IMR-90 (cell line): ENCODE results near the gene LRRFIP1. TPM values are rescaled to one million over a fixed set of nuclear protein-coding genes. Genes with fewer than 3 reads are reported as not detected.
A peak's percentile ranks its signal among the peaks of the same experiment; 100 is the strongest.

Experiments used
- ATAC-seq: fragments of 200-7000 bp; cut with Tn5 transposase; 2 replicates; pipeline ENCODE4 v1.9.1; 2020; ENCODE audit warnings: low read depth, mild to moderate bottlenecking, moderate library complexity
- BruUV-seq: library from RNA; stranded (reverse); fragments of 400-500 nt; replicated peaks from 2 replicates; lab custom pipeline; 2021; lab: Mats Ljungman, UMichigan
- CTCF ChIA-PET: fragments of 300-600 bp; formaldehyde crosslinking; extraction: SDS; loops from one replicate; lab custom pipeline; 2021; ENCODE audit warnings: antibody characterized with exemption; lab: Yijun Ruan, JAX
- POLR2A ChIA-PET: fragments of 300-600 bp; sonication (Branson Sonifier 250); formaldehyde crosslinking; loops from one replicate; lab custom pipeline; 2022; ENCODE audit warnings: antibody characterized with exemption; ENCODE audit not compliant: unreplicated experiment; lab: Charles Lee
- DNase-seq: peaks from one replicate; pipeline ENCODE4 v3.0.0; 2013
- H2AFZ ChIP-seq: replicated peaks from 2 replicates; pipeline ENCODE3; 2013; ENCODE audit warnings: low read length, mild to moderate bottlenecking; ENCODE audit not compliant: poor library complexity
- H2AK5ac ChIP-seq: 2 replicates; pipeline ENCODE4 v1.6.1; 2013; ENCODE audit warnings: low read depth, low read length, inconsistent platforms
- H2AK9ac ChIP-seq: replicated peaks from 2 replicates; pipeline ENCODE3; 2013; ENCODE audit warnings: mild to moderate bottlenecking, low read depth, low read length, moderate library complexity; ENCODE audit not compliant: poor library complexity
- H2BK120ac ChIP-seq: 2 replicates; pipeline ENCODE4 v1.6.1; 2013; ENCODE audit warnings: low read depth, low read length, inconsistent platforms
- H2BK15ac ChIP-seq: 3 replicates; pipeline ENCODE4 v1.6.1; 2013; ENCODE audit warnings: low read depth, low read length, inconsistent platforms
- H2BK20ac ChIP-seq: 2 replicates; pipeline ENCODE4 v1.6.1; 2013; ENCODE audit warnings: low read depth, mild to moderate bottlenecking, inconsistent platforms, low read length, moderate library complexity
- H2BK5ac ChIP-seq: 2 replicates; pipeline ENCODE4 v1.6.1; 2013; ENCODE audit warnings: mild to moderate bottlenecking, low read depth, low read length, inconsistent platforms; ENCODE audit not compliant: poor library complexity, severe bottlenecking
- H3K14ac ChIP-seq: replicated peaks from 2 replicates; pipeline ENCODE4 v1.6.1; 2013; ENCODE audit warnings: low read depth, low read length, inconsistent platforms
- H3K18ac ChIP-seq: 2 replicates; pipeline ENCODE4 v1.6.1; 2013; ENCODE audit warnings: low read depth, low read length, control low read depth
- H3K23ac ChIP-seq: 2 replicates; pipeline ENCODE4 v1.6.1; 2013; ENCODE audit warnings: low read depth, low read length, inconsistent platforms
- H3K27ac ChIP-seq: 2 replicates; pipeline ENCODE4 v1.5.1; 2013; ENCODE audit warnings: mild to moderate bottlenecking, control low read depth, low read length; ENCODE audit not compliant: insufficient read depth
- H3K27me3 ChIP-seq: 2 replicates; pipeline ENCODE4 v1.6.1; 2013; ENCODE audit warnings: low read length; ENCODE audit not compliant: control insufficient read depth, insufficient read depth
- H3K36me3 ChIP-seq: 2 replicates; pipeline ENCODE4 v1.6.1; 2013; ENCODE audit warnings: low read length, mixed read lengths; ENCODE audit not compliant: control insufficient read depth, insufficient read depth
- H3K4ac ChIP-seq: 2 replicates; pipeline ENCODE4 v1.6.1; 2013; ENCODE audit warnings: low read depth, low read length, inconsistent platforms
- H3K4me1 ChIP-seq: 2 replicates; pipeline ENCODE4 v1.6.1; 2013; ENCODE audit warnings: low read length, mixed read lengths; ENCODE audit not compliant: control insufficient read depth, insufficient read depth
- H3K4me2 ChIP-seq: 2 replicates; pipeline ENCODE4 v1.6.1; 2013; ENCODE audit warnings: low read depth, mild to moderate bottlenecking, control low read depth, low read length, moderate library complexity
- H3K4me3 ChIP-seq: 2 replicates; pipeline ENCODE4 v1.5.1; 2013; ENCODE audit warnings: low read depth, mild to moderate bottlenecking, control low read depth, low read length, moderate library complexity; ENCODE audit not compliant: insufficient read depth
- H3K56ac ChIP-seq: 2 replicates; pipeline ENCODE4 v1.6.1; 2013; ENCODE audit warnings: low read length, inconsistent platforms; ENCODE audit not compliant: insufficient read depth; ENCODE audit errors: extremely low read depth
- H3K79me1 ChIP-seq, 2 experiments: 2 replicates each; pipeline ENCODE4 v1.6.1; 2013; ENCODE audit warnings: low read length in 2 of 2, inconsistent platforms in 1 of 2, low read depth in 1 of 2
- H3K9ac ChIP-seq: 2 replicates; pipeline ENCODE4 v1.6.1; 2013; ENCODE audit warnings: low read depth, low read length, control low read depth
- H3K9me1 ChIP-seq: 2 replicates; pipeline ENCODE4 v1.6.1; 2013; ENCODE audit warnings: low read length, inconsistent platforms; ENCODE audit not compliant: insufficient read depth
- H3K9me3 ChIP-seq: 2 replicates; pipeline ENCODE4 v1.6.1; 2013; ENCODE audit warnings: low read length; ENCODE audit not compliant: control insufficient read depth, insufficient read depth
- H4K20me1 ChIP-seq: 2 replicates; pipeline ENCODE4 v1.6.1; 2013; ENCODE audit warnings: low read length, inconsistent platforms; ENCODE audit not compliant: insufficient read depth
- H4K5ac ChIP-seq: 2 replicates; pipeline ENCODE4 v1.6.1; 2013; ENCODE audit warnings: mild to moderate bottlenecking, low read depth, low read length, control low read depth
- H4K8ac ChIP-seq, 2 experiments: 2 replicates each; pipeline ENCODE4 v1.6.1; 2013; ENCODE audit warnings: low read depth in 2 of 2, low read length in 2 of 2, control low read depth in 1 of 2, inconsistent platforms in 1 of 2
- H4K91ac ChIP-seq: 2 replicates; pipeline ENCODE4 v1.6.1; 2013; ENCODE audit warnings: low read depth, low read length, inconsistent platforms; ENCODE audit not compliant: insufficient read depth
- CEBPB ChIP-seq: IDR thresholded peaks from 2 replicates; pipeline ENCODE4 v1.6.1; 2012; ENCODE audit warnings: low read depth, low read length, improper control_type of control experiment
- MAFK ChIP-seq: IDR thresholded peaks from 2 replicates; pipeline ENCODE4 v1.6.1; 2012; ENCODE audit warnings: low read depth, low read length, improper control_type of control experiment
- MXI1 ChIP-seq: IDR thresholded peaks from 2 replicates; pipeline ENCODE4 v1.6.1; 2012; ENCODE audit warnings: low read depth, mild to moderate bottlenecking, low read length, moderate library complexity, borderline replicate concordance
- POLR2A ChIP-seq: IDR thresholded peaks from 2 replicates; pipeline ENCODE4 v1.6.1; 2012; ENCODE audit warnings: mild to moderate bottlenecking, low read depth, low read length
- RFX5 ChIP-seq: IDR thresholded peaks from 2 replicates; pipeline ENCODE4 v1.8.0; 2012; ENCODE audit warnings: low read depth, mild to moderate bottlenecking, low read length, moderate library complexity
- WGBS, 2 experiments: methylation state at CpG; one replicate each; pipeline versions ENCODE4 v1.1.5 to v1.1.7; 2013; ENCODE audit warnings: missing lambda C conversion rate in 2 of 2; ENCODE audit not compliant: insufficient read length in 1 of 2; ENCODE audit errors: extremely low coverage in 2 of 2; 5-methylcytosine and 5-hydroxymethylcytosine counted together
- dilution Hi-C: fragments of 300-500 bp; cut with HindIII; formaldehyde crosslinking; loops from one replicate; pipeline ENCODE4 v1.14.3; 2018; ENCODE audit warnings: low sequenced_read_pairs; ENCODE audit not compliant: unreplicated experiment
- in situ Hi-C: fragments of 300-500 bp; cut with MboI; formaldehyde crosslinking; loops from 3 replicates; pipeline ENCODE4 v1.14.3; 2019; ENCODE audit warnings: low sequenced_read_pairs, inconsistent platforms, mixed read lengths
- intact Hi-C: fragments of 100-400 bp; cut with micrococcal nuclease; formaldehyde crosslinking; loops from 2 replicates; pipeline ENCODE4 v1.10.0; 2022
- polyA plus RNA-seq, 3 experiments: library from polyadenylated mRNA; depleted of rRNA; stranded (reverse); fragments of >200 nt; gene quantifications; 2 replicates each; pipeline ENCODE4 v1.2.3, GENCODE V29; 2012; ENCODE audit warnings: low replicate concordance in 1 of 3
- total RNA-seq: library from RNA; depleted of rRNA; stranded (reverse); fragments of >200 nt; gene quantifications from 2 replicates; pipeline ENCODE4 v1.2.3, GENCODE V29; 2012
- TF ChIP-seq, protein P1 (sequence below): fragments of 150-350 bp; IDR thresholded peaks from 2 replicates; pipeline ENCODE4 v1.6.1; 2016; ENCODE audit warnings: low read depth, mild to moderate bottlenecking, low read length, moderate library complexity, borderline replicate concordance

The LRRFIP1 gene
- total and polyA plus RNA-seq, 2 of the 4 experiments (the other 2 are of a cell fraction) = 52.2 to 54.4 TPM

GRCh38 chr2:237692601-237693290 is 65.4 kb downstream of the LRRFIP1 start (continued):
- TF ChIP-seq, protein P1, sequence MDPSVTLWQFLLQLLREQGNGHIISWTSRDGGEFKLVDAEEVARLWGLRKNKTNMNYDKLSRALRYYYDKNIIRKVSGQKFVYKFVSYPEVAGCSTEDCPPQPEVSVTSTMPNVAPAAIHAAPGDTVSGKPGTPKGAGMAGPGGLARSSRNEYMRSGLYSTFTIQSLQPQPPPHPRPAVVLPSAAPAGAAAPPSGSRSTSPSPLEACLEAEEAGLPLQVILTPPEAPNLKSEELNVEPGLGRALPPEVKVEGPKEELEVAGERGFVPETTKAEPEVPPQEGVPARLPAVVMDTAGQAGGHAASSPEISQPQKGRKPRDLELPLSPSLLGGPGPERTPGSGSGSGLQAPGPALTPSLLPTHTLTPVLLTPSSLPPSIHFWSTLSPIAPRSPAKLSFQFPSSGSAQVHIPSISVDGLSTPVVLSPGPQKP = no peak

DNA sequence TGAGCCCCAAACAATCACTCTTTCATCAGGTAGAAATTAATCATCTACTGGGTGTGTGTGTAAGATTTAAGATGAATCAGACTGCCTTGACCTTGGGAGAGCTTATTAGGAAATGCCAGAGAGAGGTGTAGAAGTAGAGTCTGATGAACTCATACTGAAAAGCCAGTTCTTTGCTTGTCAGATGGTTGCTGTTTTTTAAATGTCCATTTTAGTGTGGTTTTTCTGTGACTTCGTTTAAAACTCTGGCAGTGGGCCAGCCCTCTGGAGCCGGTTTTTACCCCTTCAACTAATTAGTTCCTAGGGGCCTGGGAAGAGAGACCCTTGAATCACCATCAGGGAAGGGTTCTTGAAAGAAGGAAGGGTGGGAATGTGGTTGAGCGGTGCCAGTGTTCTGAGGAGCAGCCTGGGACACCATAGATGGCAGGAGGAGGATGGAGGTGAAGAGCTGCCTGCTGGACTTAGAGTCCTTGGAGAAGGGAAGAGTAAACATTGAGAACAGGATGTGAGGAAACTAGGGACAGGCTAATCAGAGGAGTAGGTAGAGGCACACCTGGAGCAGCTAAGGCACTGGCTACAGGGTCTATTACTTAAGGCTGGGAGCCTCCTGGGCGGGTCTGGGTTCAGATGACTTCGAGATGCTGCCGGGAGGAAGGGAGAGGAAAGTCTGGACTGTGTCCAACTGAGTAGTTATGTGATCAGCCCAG is 66.1 kb downstream of the LRRFIP1 start:
- peak overlapping the region; percentile 30; the same call in 1 of the 2 replicates for H2BK20ac ChIP-seq
- WGBS, 2 experiments = 70% methylated on average over 2 of the region's 6 CpGs; no CpG with 5 or more reads in 1 of the 2 experiments
- no peaks in the 10 kb centered on the region for H3K36me3 ChIP-seq
- peak overlapping the region; percentile 57 for H3K4me3 ChIP-seq
- H2BK120ac ChIP-seq = peak overlapping the region; percentile 75
- peaks cover 20 to 71% of the 10 kb centered on the region in 2 experiments for H3K79me1 ChIP-seq
- TF ChIP-seq CEBPB = peak; percentile 55
- TF ChIP-seq POLR2A = peak; percentile 70; the same call in 1 of the 2 replicates
- TF ChIP-seq MAFK = no peak
- TF ChIP-seq MXI1 = no peak
- TF ChIP-seq RFX5 = no peak
- peak overlapping the region; percentile 79 for H3K27ac ChIP-seq
- H3K9ac ChIP-seq = peak overlapping the region; percentile 92
- ChIA-PET POLR2A (no interaction called here), CTCF (interaction anchor here (0.6 to 1.9 kb wide), 2 partner anchors 20 to 570 kb away, joined by 3 to 5 read pairs; no protein-coding TSS in a partner anchor)
- ATAC-seq (no peak), DNase-seq (peak; percentile 69)
- peak overlapping the region; percentile 62 for H3K56ac ChIP-seq
- in situ Hi-C loops (no loop called here), intact Hi-C loops (loop anchor here (5.0 kb wide), 1 partner anchor 34 kb away; no protein-coding TSS in a partner anchor), dilution Hi-C loops (no loop called here)
- peaks cover 48% of the 10 kb centered on the region for H4K20me1 ChIP-seq
- peaks cover 33% of the 10 kb centered on the region for H3K4me1 ChIP-seq
- peak overlapping the region; percentile 73 for H4K91ac ChIP-seq
- peak overlapping the region; percentile 85 for H3K4me2 ChIP-seq
- peak overlapping the region; percentile 13 for H4K5ac ChIP-seq
- H3K4ac ChIP-seq = peak overlapping the region; percentile 92
- H3K18ac ChIP-seq = peak overlapping the region; percentile 61
- H2AK5ac ChIP-seq = peak overlapping the region; percentile 92
- peak overlapping the region; percentile 86 for H2AK9ac ChIP-seq
- H3K23ac ChIP-seq = peak overlapping the region; percentile 93
- BruUV-seq = no TSS peak
- H2BK15ac ChIP-seq = peak overlapping the region; percentile 85
- H3K9me3 ChIP-seq = no peaks in the 10 kb centered on the region
- H3K27me3 ChIP-seq = no peaks in the 10 kb centered on the region
- peaks cover 22% of the 10 kb centered on the region for H3K9me1 ChIP-seq
- H2AFZ ChIP-seq = no peak overlapping the region
- peak overlapping the region; percentile 55 to 75; a peak in 3 of 4 replicates for H4K8ac ChIP-seq
- peak overlapping the region; percentile 51 for H3K14ac ChIP-seq
- H2BK5ac ChIP-seq = peak overlapping the region; percentile 73
